ENCODE results near the gene LMF1. TPM values are rescaled to one million over a fixed set of nuclear protein-coding genes. Genes with fewer than 3 reads are reported as not detected.

LMF1 gene
- total RNA-seq, 2 donors from 2014 or later, result 86.1 to 87.5 TPM

- intact Hi-C loops (cut with DNase I), result no loop called here
- Histone ChIP-seq H3K27me3 (replicated peaks; ENCODE audit: insufficient read depth) (no peaks in the 10 kb centered on the region), H3K4me3 (no peak overlapping the region), H3K36me3 (peaks cover 0 to 7% of the 10 kb centered on the region in 2 donors), H3K9me3 (no peaks in the 10 kb centered on the region), H3K27ac (no peak overlapping the region), H3K4me1 (replicated peaks) (no peaks in the 10 kb centered on the region)
- no peak for DNase-seq (ENCODE audit: low spot score)
- 87% methylated on average over 21 of the region's 21 CpGs for WGBS
- TF ChIP-seq POLR2AphosphoS5 (IDR thresholded peaks at IDR 0.05) (no peak), POLR2A (IDR thresholded peaks at IDR 0.05) (no peak), CTCF (IDR thresholded peaks at IDR 0.05) (no peak)
Observed at GRCh38 chr16:947255-947921, 23.4 kb downstream of the LMF1 start.

GRCh38 chr16:946048-946395 lies 24.8 kb downstream of the LMF1 start:
- peaks cover 0 to 7% of the 10 kb centered on the region in 2 donors for H3K36me3 ChIP-seq
- no peak overlapping the region for H3K4me3 ChIP-seq
- no peaks in the 10 kb centered on the region for H3K27me3 ChIP-seq (replicated peaks; ENCODE audit: insufficient read depth)
- no peaks in the 10 kb centered on the region for H3K9me3 ChIP-seq
- no peak for DNase-seq (ENCODE audit: low spot score)
- no peak overlapping the region for H3K27ac ChIP-seq
- 95% methylated on average over 8 of the region's 8 CpGs for WGBS
- TF ChIP-seq POLR2A (IDR thresholded peaks at IDR 0.05) (no peak), CTCF (IDR thresholded peaks at IDR 0.05) (no peak), POLR2AphosphoS5 (IDR thresholded peaks at IDR 0.05) (no peak)
- intact Hi-C loops (cut with DNase I), result no loop called here
- no peaks in the 10 kb centered on the region for H3K4me1 ChIP-seq (replicated peaks)

GRCh38 chr16:945271-946047 lies 25.3 kb downstream of the LMF1 start:
- TF ChIP-seq POLR2A (IDR thresholded peaks at IDR 0.05), result no peak
- no peak for TF ChIP-seq CTCF (IDR thresholded peaks at IDR 0.05)
- TF ChIP-seq POLR2AphosphoS5 (IDR thresholded peaks at IDR 0.05), result no peak
- intact Hi-C loops (cut with DNase I), result no loop called here
- Histone ChIP-seq H3K9me3 (no peaks in the 10 kb centered on the region), H3K36me3 (peaks cover 0 to 7% of the 10 kb centered on the region in 2 donors), H3K4me1 (replicated peaks) (no peaks in the 10 kb centered on the region), H3K27ac (no peak overlapping the region), H3K27me3 (replicated peaks; ENCODE audit: insufficient read depth) (no peaks in the 10 kb centered on the region), H3K4me3 (no peak overlapping the region)
- 91% methylated on average over 10 of the region's 10 CpGs for WGBS
- DNase-seq (ENCODE audit: low spot score), result no peak

GRCh38 chr16:943971-944370 lies 26.8 kb downstream of the LMF1 start:
- Histone ChIP-seq H3K27me3 (replicated peaks; ENCODE audit: insufficient read depth) (no peaks in the 10 kb centered on the region), H3K27ac (no peak overlapping the region), H3K9me3 (no peaks in the 10 kb centered on the region), H3K4me1 (replicated peaks) (no peaks in the 10 kb centered on the region), H3K36me3 (peaks cover 0 to 7% of the 10 kb centered on the region in 2 donors), H3K4me3 (no peak overlapping the region)
- 97% methylated on average over 5 of the region's 5 CpGs for WGBS
- TF ChIP-seq POLR2A (IDR thresholded peaks at IDR 0.05) (no peak), CTCF (IDR thresholded peaks at IDR 0.05) (no peak), POLR2AphosphoS5 (IDR thresholded peaks at IDR 0.05) (no peak)
- intact Hi-C loops (cut with DNase I), result no loop called here
- no peak for DNase-seq (ENCODE audit: low spot score)

All from prostate gland (tissue), 2 donors.